Activated CD8-positive, alpha-beta T cell treated with anti-CD3 and anti-CD28 coated beads for 36 hours (primary cell): ENCODE measurements around the gene CA6. TPM values are rescaled to one million over a fixed set of nuclear protein-coding genes. Genes with fewer than 3 reads are reported as not detected.
A peak's percentile ranks its signal among the peaks of the same experiment; 100 is the strongest.
"Not testable (repeated sequence)": the region's sequence is repeated elsewhere in the genome, so short reads cannot be mapped to it uniquely, and the experiment has no call there.

ENCODE experiments used
- ATAC-seq: fragments of 200-7000 bp; cut with Tn5 transposase; one replicate; pipeline ENCODE4 v1.10.0; 2021; ENCODE audit warnings: mild to moderate bottlenecking, moderate library complexity
- CTCF ChIA-PET: fragments of 350-600 bp; sonication (Branson Sonifier 250); formaldehyde crosslinking; loops from one replicate; lab custom pipeline; 2021; ENCODE audit warnings: antibody characterized with exemption; lab: Charles Lee
- POLR2A ChIA-PET: fragments of 350-600 bp; sonication (Branson Sonifier 250); formaldehyde crosslinking; loops from one replicate; lab custom pipeline; 2021; ENCODE audit warnings: antibody characterized with exemption; lab: Charles Lee
- DNase-seq: peaks from one replicate; pipeline ENCODE4 v3.0.0-alpha.2; 2020
- H3K27ac Mint-ChIP-seq: one replicate; pipeline ENCODE4 v1.8.0; 2021; ENCODE audit warnings: mild to moderate bottlenecking, mixed read lengths
- H3K27me3 Mint-ChIP-seq: one replicate; pipeline ENCODE4 v1.8.0; 2021; ENCODE audit warnings: mixed read lengths
- H3K36me3 Mint-ChIP-seq: one replicate; pipeline ENCODE4 v1.8.0; 2021; ENCODE audit warnings: low read depth, mixed read lengths
- H3K4me1 Mint-ChIP-seq: one replicate; pipeline ENCODE4 v1.8.0; 2021; ENCODE audit warnings: low read depth, mixed read lengths
- H3K4me3 Mint-ChIP-seq: one replicate; pipeline ENCODE4 v1.8.0; 2021; ENCODE audit warnings: mild to moderate bottlenecking, moderate library complexity, mixed read lengths
- H3K9me3 Mint-ChIP-seq: one replicate; pipeline ENCODE4 v1.8.0; 2021; ENCODE audit warnings: mixed read lengths
- intact Hi-C: fragments of 100-400 bp; cut with micrococcal nuclease; formaldehyde crosslinking; loops from one replicate; pipeline ENCODE4 v1.10.0; 2022
- total RNA-seq, 2 experiments: library from RNA; stranded (reverse); gene quantifications; one replicate each; pipeline ENCODE4 v1.2.3, GENCODE V29; 2021
- TF ChIP-seq, protein P1 (sequence below): fragments of 200-600 bp; IDR thresholded peaks from one replicate; pipeline ENCODE4 v1.8.0; 2022; ENCODE audit warnings: antibody characterized with exemption, mild to moderate bottlenecking

Gene CA6
- total RNA-seq, 2 experiments from 2014 or later = 3.5 to 3.9 TPM

DNA sequence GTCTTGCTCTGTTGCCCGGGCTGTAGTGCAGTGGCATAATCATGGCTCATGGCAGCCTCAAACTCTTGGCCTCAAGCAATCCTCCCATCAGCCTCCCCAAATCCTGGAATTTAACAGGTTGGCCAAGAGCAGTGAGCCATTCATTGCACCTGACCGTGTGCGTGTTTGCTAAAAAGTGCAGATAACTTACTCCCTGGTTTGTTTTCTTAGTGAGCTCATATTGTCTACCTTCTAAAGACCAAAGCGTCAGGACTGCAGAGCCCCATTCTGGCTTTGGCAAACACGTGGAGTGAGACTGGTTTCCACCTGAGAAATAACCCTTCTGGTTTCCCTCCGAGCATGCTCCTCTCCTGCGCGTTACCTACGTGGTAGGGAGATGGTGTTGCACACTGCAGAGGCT is 32.2 kb upstream of the CA6 start:
- POLR2A ChIA-PET = interaction anchor here (0.8 to 2.5 kb wide), 4 partner anchors 13 to 127 kb away, joined by 3 to 9 read pairs (median 4); no protein-coding TSS in a partner anchor
- H3K4me1 Mint-ChIP-seq = peaks cover 36% of the 10 kb centered on the region
- CTCF ChIA-PET = interaction anchor here (0.8 to 3.6 kb wide), 3 partner anchors 50 to 92 kb away, joined by 3 to 42 read pairs (median 29); no protein-coding TSS in a partner anchor
- H3K36me3 Mint-ChIP-seq = peaks cover 48% of the 10 kb centered on the region
- TF ChIP-seq, protein P1, sequence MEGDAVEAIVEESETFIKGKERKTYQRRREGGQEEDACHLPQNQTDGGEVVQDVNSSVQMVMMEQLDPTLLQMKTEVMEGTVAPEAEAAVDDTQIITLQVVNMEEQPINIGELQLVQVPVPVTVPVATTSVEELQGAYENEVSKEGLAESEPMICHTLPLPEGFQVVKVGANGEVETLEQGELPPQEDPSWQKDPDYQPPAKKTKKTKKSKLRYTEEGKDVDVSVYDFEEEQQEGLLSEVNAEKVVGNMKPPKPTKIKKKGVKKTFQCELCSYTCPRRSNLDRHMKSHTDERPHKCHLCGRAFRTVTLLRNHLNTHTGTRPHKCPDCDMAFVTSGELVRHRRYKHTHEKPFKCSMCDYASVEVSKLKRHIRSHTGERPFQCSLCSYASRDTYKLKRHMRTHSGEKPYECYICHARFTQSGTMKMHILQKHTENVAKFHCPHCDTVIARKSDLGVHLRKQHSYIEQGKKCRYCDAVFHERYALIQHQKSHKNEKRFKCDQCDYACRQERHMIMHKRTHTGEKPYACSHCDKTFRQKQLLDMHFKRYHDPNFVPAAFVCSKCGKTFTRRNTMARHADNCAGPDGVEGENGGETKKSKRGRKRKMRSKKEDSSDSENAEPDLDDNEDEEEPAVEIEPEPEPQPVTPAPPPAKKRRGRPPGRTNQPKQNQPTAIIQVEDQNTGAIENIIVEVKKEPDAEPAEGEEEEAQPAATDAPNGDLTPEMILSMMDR = no peak
- H3K27ac Mint-ChIP-seq = no peak overlapping the region
- intact Hi-C loops = no loop called here
- peaks cover 4% of the 10 kb centered on the region for H3K9me3 Mint-ChIP-seq
- no peaks in the 10 kb centered on the region for H3K27me3 Mint-ChIP-seq
- DNase-seq (no peak), ATAC-seq (no peak)
- H3K4me3 Mint-ChIP-seq = no peak overlapping the region

DNA sequence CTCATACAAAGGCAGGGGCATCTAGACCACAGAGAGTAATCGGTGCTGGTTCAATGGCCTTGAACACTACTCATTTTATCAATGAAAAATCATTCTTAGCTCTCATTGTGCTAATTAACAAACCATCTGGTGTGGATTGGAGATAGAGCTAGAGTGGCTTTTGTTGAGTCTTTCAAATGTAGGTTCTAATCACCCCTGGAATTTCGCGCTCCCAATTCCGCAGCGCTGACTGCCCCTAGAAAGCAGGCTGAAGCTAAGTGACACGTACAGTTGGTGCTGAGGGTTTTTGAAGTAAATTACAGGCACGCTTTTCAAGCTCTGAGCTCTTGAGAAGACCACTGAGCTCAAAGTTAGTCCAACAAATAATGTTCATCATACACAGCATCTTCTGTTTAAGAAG is 31.2 kb upstream of the CA6 start:
- POLR2A ChIA-PET = interaction anchor here (0.8 to 2.5 kb wide), 7 partner anchors 12 to 126 kb away, joined by 3 to 9 read pairs (median 3); no protein-coding TSS in a partner anchor
- TF ChIP-seq, protein P1 = no peak
- peak overlapping the region; percentile 62 for H3K27ac Mint-ChIP-seq

DNA sequence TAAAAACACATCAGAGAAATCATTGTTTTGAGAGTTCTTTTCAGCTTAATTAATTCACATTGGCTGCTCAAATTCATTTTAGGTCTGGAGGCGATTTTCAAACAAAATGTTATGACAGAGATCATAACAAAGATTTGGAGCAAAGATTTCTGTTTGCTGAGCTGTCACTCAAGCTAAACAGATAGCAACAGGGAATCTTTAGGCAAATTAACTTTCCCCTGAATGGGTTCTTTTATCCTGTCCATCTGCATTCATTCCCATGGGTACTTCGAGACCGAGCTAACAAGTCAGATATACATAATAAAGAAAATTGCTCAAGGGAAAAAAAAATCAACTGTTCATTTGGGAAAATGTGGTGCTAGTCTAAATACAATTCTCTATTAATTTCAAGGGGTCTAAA is 30.2 kb upstream of the CA6 start:
- Mint-ChIP-seq H3K4me1 (peaks cover 39% of the 10 kb centered on the region), H3K27me3 (no peaks in the 10 kb centered on the region), H3K27ac (peak overlapping the region; percentile 62), H3K4me3 (no peak overlapping the region), H3K36me3 (peaks cover 54% of the 10 kb centered on the region), H3K9me3 (peaks cover 2% of the 10 kb centered on the region)
- POLR2A ChIA-PET = interaction anchor here (1.0 to 2.5 kb wide), 5 partner anchors 11 to 47 kb away, joined by 3 to 9 read pairs (median 6); no protein-coding TSS in a partner anchor
- CTCF ChIA-PET = interaction anchor here (1.1 to 3.6 kb wide), 6 partner anchors 36 to 90 kb away, joined by 3 to 42 read pairs (median 4); no protein-coding TSS in a partner anchor
- ATAC-seq (no peak), DNase-seq (no peak)
- TF ChIP-seq, protein P1 = no peak
- intact Hi-C loops = loop anchor here (5.0 kb wide), 1 partner anchor 92 kb away; no protein-coding TSS in a partner anchor

More for the DNA sequence above, 31.2 kb upstream of the CA6 start:
- ATAC-seq (no peak), DNase-seq (no peak)
- H3K36me3 Mint-ChIP-seq = peaks cover 55% of the 10 kb centered on the region
- intact Hi-C loops = no loop called here
- peaks cover 4% of the 10 kb centered on the region for H3K9me3 Mint-ChIP-seq
- CTCF ChIA-PET = interaction anchor here (0.6 to 3.6 kb wide), 7 partner anchors 12 to 91 kb away, joined by 3 to 42 read pairs (median 3); no protein-coding TSS in a partner anchor
- H3K4me1 Mint-ChIP-seq = peaks cover 38% of the 10 kb centered on the region
- H3K4me3 Mint-ChIP-seq = no peak overlapping the region
- no peaks in the 10 kb centered on the region for H3K27me3 Mint-ChIP-seq

DNA sequence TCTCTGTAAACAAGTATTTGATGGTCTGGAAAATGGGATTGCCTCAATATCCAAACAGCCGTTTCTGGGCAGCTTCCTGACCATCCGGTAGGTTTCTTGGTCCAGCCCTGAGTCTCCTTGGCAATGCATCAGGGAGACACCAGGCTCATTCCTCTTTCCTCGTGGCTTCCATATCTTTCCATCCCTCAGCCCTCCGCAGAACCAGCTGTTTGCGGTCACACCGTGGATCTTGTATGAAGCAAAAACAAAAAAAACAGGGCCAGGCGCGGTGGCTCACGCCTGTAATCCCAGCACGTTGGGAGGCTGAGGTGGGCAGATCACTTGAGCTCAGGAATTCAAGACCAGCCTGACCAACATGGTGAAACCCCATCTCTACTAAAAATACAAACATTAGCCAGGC is 28.1 kb upstream of the CA6 start:
- not testable (repeated sequence) for H3K9me3 Mint-ChIP-seq, DNase-seq, ATAC-seq, H3K4me3 Mint-ChIP-seq, H3K27me3 Mint-ChIP-seq
- Mint-ChIP-seq H3K4me1 (peaks cover 47% of the 10 kb centered on the region), H3K27ac (peak overlapping the region; percentile 86), H3K36me3 (peaks cover 44% of the 10 kb centered on the region)
- intact Hi-C loops = loop anchor here (5.0 kb wide), 1 partner anchor 90 kb away; no protein-coding TSS in a partner anchor
- ChIA-PET CTCF (interaction anchor here (0.8 to 7.5 kb wide), 21 partner anchors 10 to 193 kb away, joined by 3 to 142 read pairs (median 5); no protein-coding TSS in a partner anchor), POLR2A (interaction anchor here (1.2 to 14.5 kb wide), 7 partner anchors 9 to 87 kb away, joined by 3 to 199 read pairs (median 13); partner anchors contain the start of gene ENO1)

DNA sequence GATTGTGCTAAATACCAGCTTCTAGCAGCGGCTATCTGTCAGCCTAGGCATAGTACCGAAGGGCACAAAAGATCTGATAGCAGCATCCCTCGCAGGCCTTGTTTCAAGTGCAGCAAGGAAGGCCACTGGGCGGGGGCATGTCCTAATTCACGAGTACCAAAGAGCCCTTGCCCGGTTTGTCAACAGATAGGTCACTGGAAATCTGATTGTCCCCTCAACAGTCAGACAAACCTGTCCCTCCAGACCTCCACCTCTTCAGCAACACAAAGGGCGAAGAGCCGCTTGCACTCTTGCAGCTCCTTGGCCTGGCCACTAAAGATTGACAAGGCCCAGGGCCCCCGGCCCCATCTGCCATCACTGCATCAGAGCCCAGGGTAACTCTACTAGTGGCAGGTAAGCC is 22.7 kb upstream of the CA6 start:
- POLR2A ChIA-PET = interaction anchor here (1.1 to 14.5 kb wide), 4 partner anchors 32 to 65 kb away, joined by 3 to 199 read pairs (median 72); partner anchors contain the start of gene ENO1
- intact Hi-C loops = loop anchor here (5.0 to 10.0 kb wide), 2 partner anchors 44 to 48 kb away; partner anchors contain the start of gene ENO1

More for the DNA sequence above, 22.7 kb upstream of the CA6 start:
- no peak overlapping the region for H3K27ac Mint-ChIP-seq
- TF ChIP-seq, protein P1 = no peak
- H3K4me1 Mint-ChIP-seq = peaks cover 28% of the 10 kb centered on the region
- peaks cover 6% of the 10 kb centered on the region for H3K9me3 Mint-ChIP-seq
- DNase-seq (peak; percentile 45), ATAC-seq (no peak)
- no peaks in the 10 kb centered on the region for H3K27me3 Mint-ChIP-seq
- H3K36me3 Mint-ChIP-seq = peaks cover 15% of the 10 kb centered on the region
- CTCF ChIA-PET = interaction anchor here (0.8 to 7.5 kb wide), 3 partner anchors 40 to 82 kb away, joined by 4 to 142 read pairs (median 4); no protein-coding TSS in a partner anchor
- H3K4me3 Mint-ChIP-seq = no peak overlapping the region
